Osteocyte (in vitro differentiated cells): Measurements from ENCODE around the gene STRAP. TPM values are rescaled to one million over a fixed set of nuclear protein-coding genes. Genes with fewer than 3 reads are reported as not detected.
A peak's percentile ranks its signal among the peaks of the same experiment; 100 is the strongest.

Source experiments
- DNase-seq: peaks from one replicate; pipeline ENCODE4 v3.0.0; 2021; ENCODE audit warnings: mixed read lengths; ENCODE audit not compliant: unreplicated experiment; ENCODE audit errors: extremely low spot score
- H3K27ac Mint-ChIP-seq: one replicate; pipeline ENCODE4 v1.8.0; 2021; ENCODE audit warnings: mild to moderate bottlenecking, mixed read lengths; ENCODE audit not compliant: unreplicated experiment
- H3K27me3 Mint-ChIP-seq: one replicate; pipeline ENCODE4 v1.8.0; 2021; ENCODE audit warnings: mixed read lengths; ENCODE audit not compliant: unreplicated experiment
- H3K36me3 Mint-ChIP-seq: one replicate; pipeline ENCODE4 v1.8.0; 2021; ENCODE audit warnings: mixed read lengths; ENCODE audit not compliant: unreplicated experiment
- H3K4me1 Mint-ChIP-seq: one replicate; pipeline ENCODE4 v1.8.0; 2021; ENCODE audit warnings: mixed read lengths; ENCODE audit not compliant: unreplicated experiment
- H3K4me3 Mint-ChIP-seq: one replicate; pipeline ENCODE4 v1.8.0; 2021; ENCODE audit warnings: mild to moderate bottlenecking, moderate library complexity, mixed read lengths; ENCODE audit not compliant: unreplicated experiment
- H3K9me3 Mint-ChIP-seq: one replicate; pipeline ENCODE4 v1.8.0; 2021; ENCODE audit warnings: mixed read lengths; ENCODE audit not compliant: unreplicated experiment
- long read RNA-seq: library from polyadenylated mRNA; unstranded; transcript quantifications from one replicate; pipeline ENCODE4 v2.0.0, GENCODE V29; 2021
- total RNA-seq: library from RNA; stranded (reverse); gene quantifications from 2 replicates; pipeline ENCODE4 v1.2.1, GENCODE V29; 2021
- TF ChIP-seq, protein P1 (sequence below): fragments of 200-600 bp; sonication (generic); IDR thresholded peaks from 2 replicates; pipeline ENCODE4 v1.5.0; 2021; ENCODE audit warnings: antibody characterized with exemption, mild to moderate bottlenecking, moderate library complexity

STRAP gene
- 132 and 136 TPM in 2 replicates for total RNA-seq
- long read RNA-seq, transcript STRAP-202 (10 exons, 1,866 nt) = major isoform, 729 of 807 reads
- long read RNA-seq, transcript STRAP-206 (9 exons, 1,698 nt) = minor isoform, 48 of 807 reads
- long read RNA-seq, partial matches to known transcripts = 8 of 807 reads
- long read RNA-seq, other reads (novel, unspliced or antisense) = 21 of 807 reads

DNA sequence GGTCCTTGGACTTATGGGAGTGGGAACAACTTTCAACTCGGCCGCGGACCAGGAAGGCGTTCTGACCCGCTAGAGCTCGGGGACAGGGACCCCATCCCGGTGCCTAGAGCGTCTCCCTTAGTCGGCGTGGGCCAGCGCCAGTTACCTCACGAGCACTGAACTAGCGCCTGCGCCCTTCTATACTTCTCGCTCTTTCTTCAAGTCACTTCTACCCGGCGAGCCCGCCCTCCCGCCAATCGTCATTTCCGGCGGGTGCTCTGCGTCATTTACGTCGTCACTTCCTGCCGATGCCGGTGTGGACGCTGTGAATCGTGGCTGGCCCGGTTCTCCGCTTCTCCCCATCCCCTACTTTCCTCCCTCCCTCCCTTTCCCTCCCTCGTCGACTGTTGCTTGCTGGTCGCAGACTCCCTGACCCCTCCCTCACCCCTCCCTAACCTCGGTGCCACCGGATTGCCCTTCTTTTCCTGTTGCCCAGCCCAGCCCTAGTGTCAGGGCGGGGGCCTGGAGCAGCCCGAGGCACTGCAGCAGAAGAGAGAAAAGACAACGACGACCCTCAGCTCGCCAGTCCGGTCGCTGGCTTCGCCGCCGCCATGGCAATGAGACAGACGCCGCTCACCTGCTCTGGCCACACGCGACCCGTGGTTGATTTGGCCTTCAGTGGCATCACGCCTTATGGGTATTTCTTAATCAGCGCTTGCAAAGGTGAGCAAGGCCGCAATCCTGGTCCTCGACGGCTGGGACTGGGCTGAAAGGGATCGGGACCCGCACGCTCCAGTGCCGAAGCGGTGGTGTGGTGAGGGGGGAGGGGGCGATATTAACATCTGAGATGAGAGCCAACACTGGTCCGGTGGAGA lies at the start of gene STRAP:
Gene STRAP, plus strand, starts transcription at position 270 of the 854 bp plus-strand sequence. Its CDS starts 321 bp downstream, at position 591.
- Mint-ChIP-seq H3K36me3 (peaks cover 9% of the 10 kb centered on the region), H3K9me3 (no peaks in the 10 kb centered on the region), H3K27ac (peak within 1 kb of the TSS; percentile 100), H3K4me3 (peak within 1 kb of the TSS; percentile 95), H3K4me1 (peaks cover 51% of the 10 kb centered on the region), H3K27me3 (no peaks in the 10 kb centered on the region)
- peak; percentile 97 for DNase-seq
- TF ChIP-seq, protein P1, sequence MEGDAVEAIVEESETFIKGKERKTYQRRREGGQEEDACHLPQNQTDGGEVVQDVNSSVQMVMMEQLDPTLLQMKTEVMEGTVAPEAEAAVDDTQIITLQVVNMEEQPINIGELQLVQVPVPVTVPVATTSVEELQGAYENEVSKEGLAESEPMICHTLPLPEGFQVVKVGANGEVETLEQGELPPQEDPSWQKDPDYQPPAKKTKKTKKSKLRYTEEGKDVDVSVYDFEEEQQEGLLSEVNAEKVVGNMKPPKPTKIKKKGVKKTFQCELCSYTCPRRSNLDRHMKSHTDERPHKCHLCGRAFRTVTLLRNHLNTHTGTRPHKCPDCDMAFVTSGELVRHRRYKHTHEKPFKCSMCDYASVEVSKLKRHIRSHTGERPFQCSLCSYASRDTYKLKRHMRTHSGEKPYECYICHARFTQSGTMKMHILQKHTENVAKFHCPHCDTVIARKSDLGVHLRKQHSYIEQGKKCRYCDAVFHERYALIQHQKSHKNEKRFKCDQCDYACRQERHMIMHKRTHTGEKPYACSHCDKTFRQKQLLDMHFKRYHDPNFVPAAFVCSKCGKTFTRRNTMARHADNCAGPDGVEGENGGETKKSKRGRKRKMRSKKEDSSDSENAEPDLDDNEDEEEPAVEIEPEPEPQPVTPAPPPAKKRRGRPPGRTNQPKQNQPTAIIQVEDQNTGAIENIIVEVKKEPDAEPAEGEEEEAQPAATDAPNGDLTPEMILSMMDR = no peak

GRCh38 chr12:15834575-15834974 lies 47.6 kb upstream of the STRAP start:
- no peak overlapping the region for H3K27ac Mint-ChIP-seq
- no peaks in the 10 kb centered on the region for H3K27me3 Mint-ChIP-seq
- peaks cover 37% of the 10 kb centered on the region for H3K4me1 Mint-ChIP-seq
- H3K36me3 Mint-ChIP-seq = no peaks in the 10 kb centered on the region
- TF ChIP-seq, protein P1 = no peak
- no peak for DNase-seq
- no peaks in the 10 kb centered on the region for H3K9me3 Mint-ChIP-seq
- H3K4me3 Mint-ChIP-seq = no peak overlapping the region

DNA sequence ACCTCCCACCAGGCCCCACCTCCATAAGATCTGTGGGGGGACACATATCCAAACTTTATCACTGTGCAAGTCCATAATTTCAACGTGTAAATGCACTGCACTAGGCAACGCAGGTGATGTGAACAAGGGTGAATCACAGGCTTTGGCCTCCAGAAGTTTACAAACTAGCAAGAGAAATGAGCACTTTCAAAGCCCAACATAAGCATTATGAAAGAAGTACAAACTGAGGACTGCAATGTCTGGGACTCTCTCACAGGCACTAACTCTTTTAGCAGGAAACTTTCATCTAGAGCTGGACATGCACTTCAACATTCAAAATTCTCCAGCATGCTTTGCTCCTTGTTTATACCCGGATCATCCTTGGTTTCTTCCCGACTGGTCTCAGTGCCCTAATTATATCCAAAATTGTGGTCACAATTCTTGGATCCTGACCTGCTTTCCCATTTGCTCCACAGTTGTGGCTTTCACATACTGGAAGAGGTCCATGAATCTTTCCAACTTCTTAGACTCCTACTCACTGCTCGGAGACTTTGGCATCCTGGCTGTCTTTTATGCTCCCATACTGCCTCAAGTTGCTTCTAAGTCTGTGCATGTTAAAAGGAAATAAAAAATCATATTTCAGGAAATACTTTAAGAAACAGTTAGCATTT lies 44.9 kb upstream of the STRAP start:
- DNase-seq = no peak
- H3K9me3 Mint-ChIP-seq = no peaks in the 10 kb centered on the region
- peaks cover 15% of the 10 kb centered on the region for H3K4me1 Mint-ChIP-seq
- no peak overlapping the region for H3K4me3 Mint-ChIP-seq
- H3K27ac Mint-ChIP-seq = no peak overlapping the region
- no peaks in the 10 kb centered on the region for H3K27me3 Mint-ChIP-seq
- TF ChIP-seq, protein P1 = no peak
- no peaks in the 10 kb centered on the region for H3K36me3 Mint-ChIP-seq

DNA sequence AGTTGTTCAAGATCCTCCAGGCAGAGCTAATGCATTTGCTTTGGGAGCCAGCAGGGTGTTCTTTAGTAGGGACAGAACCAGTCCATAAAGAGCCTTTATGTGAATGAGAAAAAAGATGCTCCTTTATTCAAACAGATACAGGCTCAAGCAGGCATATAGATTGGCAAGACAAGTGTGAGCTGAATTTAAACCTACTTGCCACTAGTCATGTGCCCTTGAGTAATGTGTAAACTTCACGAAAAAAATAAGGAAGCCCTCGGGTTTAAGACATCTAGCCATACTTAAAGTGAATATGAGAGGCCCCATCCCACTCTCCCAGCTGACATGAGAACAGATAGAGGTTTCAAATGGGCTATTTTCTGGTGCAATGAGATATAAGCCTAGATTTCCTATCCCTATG lies 43.1 kb upstream of the STRAP start:
- Mint-ChIP-seq H3K4me3 (no peak overlapping the region), H3K4me1 (peaks cover 8% of the 10 kb centered on the region), H3K9me3 (no peaks in the 10 kb centered on the region), H3K36me3 (no peaks in the 10 kb centered on the region), H3K27ac (no peak overlapping the region), H3K27me3 (no peaks in the 10 kb centered on the region)
- no peak for DNase-seq
- TF ChIP-seq, protein P1 = no peak

DNA sequence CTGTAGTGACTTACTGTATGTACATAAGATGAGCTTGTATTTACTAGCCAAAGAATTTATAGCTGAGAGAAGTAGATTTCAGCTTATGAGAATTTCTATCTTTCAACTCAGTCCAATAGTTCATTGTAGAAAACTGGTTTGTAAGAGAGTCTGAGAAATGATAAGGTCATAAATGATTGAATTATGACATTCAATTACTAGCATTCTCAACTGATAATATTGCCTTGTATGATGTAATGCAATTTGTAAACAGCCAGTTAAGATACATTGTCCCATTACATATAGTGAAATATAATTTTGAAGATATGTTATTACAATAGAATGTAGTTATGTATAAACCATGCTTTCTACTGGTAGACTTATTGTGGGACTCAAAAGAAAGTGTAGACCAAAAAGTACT lies 42.5 kb upstream of the STRAP start:
- Mint-ChIP-seq H3K27ac (no peak overlapping the region), H3K36me3 (no peaks in the 10 kb centered on the region), H3K4me1 (peaks cover 8% of the 10 kb centered on the region), H3K27me3 (no peaks in the 10 kb centered on the region), H3K9me3 (no peaks in the 10 kb centered on the region), H3K4me3 (no peak overlapping the region)
- TF ChIP-seq, protein P1 = no peak
- no peak for DNase-seq
